Naive B cell (primary cell): ENCODE results near the gene DBET. TPM values are rescaled to one million over a fixed set of nuclear protein-coding genes. Genes with fewer than 3 reads are reported as not detected.
"Not testable (repeated sequence)": the region's sequence is repeated elsewhere in the genome, so short reads cannot be mapped to it uniquely, and the experiment has no call there.

Experiments used
- ATAC-seq, 2 donors: fragments of 150-1000 bp; cut with Tn5 transposase; 2 replicates each; pipeline ENCODE4 v1.10.0; 2021; ENCODE audit warnings: low read depth in 2 of 2, mild to moderate bottlenecking in 2 of 2, moderate library complexity in 2 of 2
- DNase-seq: peaks from one replicate; pipeline ENCODE4 v3.0.0; 2022
- H3K27ac Mint-ChIP-seq, 6 donors: one replicate each; pipeline ENCODE4 v1.8.0; 2020 to 2022; ENCODE audit warnings: mild to moderate bottlenecking in 6 of 6, mixed read lengths in 6 of 6, moderate library complexity in 5 of 6, inconsistent platforms in 2 of 6
- H3K27me3 Mint-ChIP-seq, 3 donors: one replicate each; pipeline ENCODE4 v1.8.0; 2021 to 2022; ENCODE audit warnings: mixed read lengths in 3 of 3, mild to moderate bottlenecking in 1 of 3
- H3K36me3 Mint-ChIP-seq, 2 donors: one replicate each; pipeline ENCODE4 v1.8.0; 2020 to 2022; ENCODE audit warnings: mixed read lengths in 2 of 2, inconsistent platforms in 1 of 2, mild to moderate bottlenecking in 1 of 2
- H3K4me1 Mint-ChIP-seq, 3 donors: one replicate each; pipeline ENCODE4 v1.8.0; 2020 to 2022; ENCODE audit warnings: mixed read lengths in 3 of 3, inconsistent platforms in 1 of 3, mild to moderate bottlenecking in 1 of 3, moderate library complexity in 1 of 3
- H3K4me3 Mint-ChIP-seq, 8 donors: one replicate each; pipeline ENCODE4 v1.8.0; 2020 to 2022; ENCODE audit warnings: mild to moderate bottlenecking in 8 of 8, mixed read lengths in 8 of 8, moderate library complexity in 8 of 8, inconsistent platforms in 2 of 8
- H3K9me3 Mint-ChIP-seq, 7 donors: one replicate each; pipeline ENCODE4 v1.8.0; 2020 to 2022; ENCODE audit warnings: mixed read lengths in 7 of 7, mild to moderate bottlenecking in 5 of 7, inconsistent platforms in 2 of 7, moderate library complexity in 1 of 7
- polyA plus RNA-seq, 6 donors: library from polyadenylated mRNA; unstranded; fragments of 300-500 nt; fragmentation: Illumina TruSeq; gene quantifications; one replicate each; pipeline ENCODE4 v1.2.3, GENCODE V29; 2021; ENCODE audit warnings: low read depth in 6 of 6

DBET gene
- polyA plus RNA-seq, 6 donors from 2014 or later, result not detected

- H3K27ac Mint-ChIP-seq, DNase-seq: not testable (repeated sequence)
Observed at GRCh38 chr4:190095335-190095734, 31.0 kb downstream of the DBET start.

GRCh38 chr4:190099605-190100004 lies 35.3 kb downstream of the DBET start:
- not testable (repeated sequence) for DNase-seq, H3K36me3 Mint-ChIP-seq, H3K27ac Mint-ChIP-seq, H3K27me3 Mint-ChIP-seq, H3K9me3 Mint-ChIP-seq, ATAC-seq, H3K4me3 Mint-ChIP-seq, H3K4me1 Mint-ChIP-seq

More at GRCh38 chr4:190095335-190095734, 31.0 kb downstream of the DBET start:
- not testable (repeated sequence) for H3K36me3 Mint-ChIP-seq, H3K27me3 Mint-ChIP-seq, H3K4me1 Mint-ChIP-seq, H3K9me3 Mint-ChIP-seq, H3K4me3 Mint-ChIP-seq, ATAC-seq

GRCh38 chr4:190101525-190101924 lies 37.2 kb downstream of the DBET start:
- H3K4me1 Mint-ChIP-seq, H3K9me3 Mint-ChIP-seq, DNase-seq, ATAC-seq, H3K27me3 Mint-ChIP-seq, H3K36me3 Mint-ChIP-seq, H3K27ac Mint-ChIP-seq, H3K4me3 Mint-ChIP-seq: not testable (repeated sequence)

GRCh38 chr4:190106191-190106590 lies 41.9 kb downstream of the DBET start:
- not testable (repeated sequence) for ATAC-seq, H3K4me1 Mint-ChIP-seq, H3K36me3 Mint-ChIP-seq, H3K27ac Mint-ChIP-seq, DNase-seq, H3K4me3 Mint-ChIP-seq, H3K9me3 Mint-ChIP-seq, H3K27me3 Mint-ChIP-seq

GRCh38 chr4:190106611-190107480 lies 42.5 kb downstream of the DBET start:
- H3K4me3 Mint-ChIP-seq, H3K27me3 Mint-ChIP-seq, ATAC-seq, H3K27ac Mint-ChIP-seq, H3K9me3 Mint-ChIP-seq, DNase-seq, H3K4me1 Mint-ChIP-seq, H3K36me3 Mint-ChIP-seq: not testable (repeated sequence)

- not testable (repeated sequence) for DNase-seq, H3K27ac Mint-ChIP-seq
Observed at GRCh38 chr4:190107766-190108485, 43.6 kb downstream of the DBET start.

GRCh38 chr4:190108756-190109155 lies 44.5 kb downstream of the DBET start:
- H3K36me3 Mint-ChIP-seq, ATAC-seq, H3K27me3 Mint-ChIP-seq, H3K4me1 Mint-ChIP-seq, H3K9me3 Mint-ChIP-seq, H3K27ac Mint-ChIP-seq, H3K4me3 Mint-ChIP-seq, DNase-seq: not testable (repeated sequence)

More at GRCh38 chr4:190107766-190108485, 43.6 kb downstream of the DBET start:
- not testable (repeated sequence) for H3K9me3 Mint-ChIP-seq, H3K4me1 Mint-ChIP-seq, H3K27me3 Mint-ChIP-seq, ATAC-seq, H3K36me3 Mint-ChIP-seq, H3K4me3 Mint-ChIP-seq

GRCh38 chr4:190109390-190110011 lies 45.2 kb downstream of the DBET start:
- ATAC-seq, H3K4me1 Mint-ChIP-seq, H3K4me3 Mint-ChIP-seq, H3K27me3 Mint-ChIP-seq, DNase-seq, H3K36me3 Mint-ChIP-seq, H3K27ac Mint-ChIP-seq, H3K9me3 Mint-ChIP-seq: not testable (repeated sequence)

- H3K27me3 Mint-ChIP-seq, DNase-seq, H3K4me1 Mint-ChIP-seq, H3K4me3 Mint-ChIP-seq, H3K9me3 Mint-ChIP-seq, H3K36me3 Mint-ChIP-seq, H3K27ac Mint-ChIP-seq, ATAC-seq: not testable (repeated sequence)
Observed at GRCh38 chr4:190110033-190110432, 45.7 kb downstream of the DBET start.

GRCh38 chr4:190110570-190111295 lies 46.4 kb downstream of the DBET start:
- H3K4me1 Mint-ChIP-seq, DNase-seq, H3K36me3 Mint-ChIP-seq, H3K27me3 Mint-ChIP-seq, H3K9me3 Mint-ChIP-seq, H3K4me3 Mint-ChIP-seq, ATAC-seq, H3K27ac Mint-ChIP-seq: not testable (repeated sequence)

- ATAC-seq, H3K4me3 Mint-ChIP-seq, H3K27ac Mint-ChIP-seq, H3K9me3 Mint-ChIP-seq, H3K36me3 Mint-ChIP-seq, H3K4me1 Mint-ChIP-seq, DNase-seq, H3K27me3 Mint-ChIP-seq: not testable (repeated sequence)
Observed at GRCh38 chr4:190112879-190113278, 48.6 kb downstream of the DBET start.

- H3K4me3 Mint-ChIP-seq, result peak overlapping the region in 1 of 8 donors; percentile 44
- not testable (repeated sequence) for DNase-seq, H3K27me3 Mint-ChIP-seq, H3K9me3 Mint-ChIP-seq, H3K27ac Mint-ChIP-seq, H3K36me3 Mint-ChIP-seq, H3K4me1 Mint-ChIP-seq, ATAC-seq
Observed at GRCh38 chr4:190114991-190115390, 50.7 kb downstream of the DBET start.
